A673 (cell line): ENCODE results near the gene OR51B4.

Experiments used
- EZH2 ChIP-seq: fragments of 200-600 bp; sonication (generic); IDR thresholded peaks from 2 replicates; pipeline ENCODE4 v1.6.1; 2017; ENCODE audit warnings: borderline replicate concordance, low read depth, mild to moderate bottlenecking, mixed read lengths, antibody characterized with exemption, low read length; ENCODE audit not compliant: poor library complexity, severe bottlenecking
- TF ChIP-seq, protein P1 (sequence below): fragments of 300-800, 200-600 bp; sonication (generic); conservative IDR thresholded peaks from 2 replicates; pipeline ENCODE4 v1.5.1; 2017; ENCODE audit warnings: low read depth, mild to moderate bottlenecking, antibody characterized with exemption, low read length, moderate library complexity, mixed read lengths

DNA sequence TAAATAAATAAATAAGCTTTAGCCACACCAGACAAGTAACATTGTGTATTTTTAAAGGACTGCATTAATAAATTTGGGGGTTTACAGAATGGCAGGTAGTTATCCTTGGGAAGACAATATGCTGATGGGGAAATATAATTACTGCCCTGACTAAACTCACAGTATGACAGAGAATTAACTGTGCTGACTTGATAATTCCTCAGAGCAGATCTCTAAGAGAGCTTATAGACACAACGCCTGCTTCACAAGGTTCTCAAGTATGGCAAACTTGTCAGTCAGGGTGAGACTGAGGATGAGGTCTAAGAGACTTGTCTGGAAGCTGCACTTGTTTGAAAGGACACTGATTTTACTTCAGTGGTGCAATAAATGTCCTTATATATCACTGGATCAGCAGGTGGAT is 3.3 kb downstream of the OR51B4 start:
- TF ChIP-seq, protein P1, sequence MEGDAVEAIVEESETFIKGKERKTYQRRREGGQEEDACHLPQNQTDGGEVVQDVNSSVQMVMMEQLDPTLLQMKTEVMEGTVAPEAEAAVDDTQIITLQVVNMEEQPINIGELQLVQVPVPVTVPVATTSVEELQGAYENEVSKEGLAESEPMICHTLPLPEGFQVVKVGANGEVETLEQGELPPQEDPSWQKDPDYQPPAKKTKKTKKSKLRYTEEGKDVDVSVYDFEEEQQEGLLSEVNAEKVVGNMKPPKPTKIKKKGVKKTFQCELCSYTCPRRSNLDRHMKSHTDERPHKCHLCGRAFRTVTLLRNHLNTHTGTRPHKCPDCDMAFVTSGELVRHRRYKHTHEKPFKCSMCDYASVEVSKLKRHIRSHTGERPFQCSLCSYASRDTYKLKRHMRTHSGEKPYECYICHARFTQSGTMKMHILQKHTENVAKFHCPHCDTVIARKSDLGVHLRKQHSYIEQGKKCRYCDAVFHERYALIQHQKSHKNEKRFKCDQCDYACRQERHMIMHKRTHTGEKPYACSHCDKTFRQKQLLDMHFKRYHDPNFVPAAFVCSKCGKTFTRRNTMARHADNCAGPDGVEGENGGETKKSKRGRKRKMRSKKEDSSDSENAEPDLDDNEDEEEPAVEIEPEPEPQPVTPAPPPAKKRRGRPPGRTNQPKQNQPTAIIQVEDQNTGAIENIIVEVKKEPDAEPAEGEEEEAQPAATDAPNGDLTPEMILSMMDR: no peak
- no peak for TF ChIP-seq EZH2
